ENCODE results near the gene BRD4.

BRD4 gene

DNA sequence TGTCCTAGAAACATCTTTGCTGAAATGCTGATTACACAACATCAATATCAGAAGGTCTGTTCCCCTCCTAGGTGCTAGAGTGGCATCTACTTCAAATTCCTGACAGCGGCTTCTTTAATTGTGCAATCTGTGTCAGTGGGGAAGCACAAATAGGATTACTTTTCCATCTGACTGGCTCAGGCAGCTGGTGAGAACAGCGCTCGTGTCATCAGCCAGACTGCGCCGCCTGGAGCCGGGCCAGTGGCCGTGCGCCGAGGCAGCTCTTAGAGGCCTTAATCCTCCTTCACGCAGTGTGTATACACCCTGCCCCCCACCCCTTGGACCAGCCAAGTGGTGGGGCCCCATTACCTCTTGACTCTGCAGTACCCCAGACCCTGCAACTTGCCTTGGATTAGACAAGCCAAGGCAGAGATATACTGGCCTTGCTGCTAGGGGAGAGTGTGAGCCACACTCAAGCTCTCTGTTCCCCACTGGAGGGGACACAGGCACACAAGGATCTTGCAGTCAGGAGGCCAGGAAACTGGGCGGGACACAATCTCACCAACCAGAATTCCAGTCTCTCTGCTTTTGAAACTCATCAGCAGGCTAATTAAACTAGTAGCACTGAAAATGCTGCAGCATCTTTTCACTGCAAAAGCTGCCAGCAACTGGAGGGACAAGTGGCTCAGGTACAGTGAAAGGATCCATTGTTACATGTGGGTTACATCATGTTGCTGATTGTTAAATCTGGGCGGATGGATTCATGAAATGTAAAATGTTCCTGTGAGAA is 51.2 kb downstream of the BRD4 start (continued):
- TF ChIP-seq ZNF341 (tag by site-specific recombination; IDR thresholded peaks at IDR 0.05; ENCODE audit: low read depth) = peak; percentile 91
- no peak for TF ChIP-seq ZNF555 (tag by site-specific recombination; conservative IDR thresholded peaks at IDR 0.05)
- no peak for TF ChIP-seq ZNF623 (tag by site-specific recombination; IDR thresholded peaks at IDR 0.05)
- TF ChIP-seq ZNF335 (tag by site-specific recombination; conservative IDR thresholded peaks at IDR 0.05) = peak; percentile 82
- no peak for TF ChIP-seq ZNF791 (tag by site-specific recombination; IDR thresholded peaks at IDR 0.05)
- TF ChIP-seq, protein P1, sequence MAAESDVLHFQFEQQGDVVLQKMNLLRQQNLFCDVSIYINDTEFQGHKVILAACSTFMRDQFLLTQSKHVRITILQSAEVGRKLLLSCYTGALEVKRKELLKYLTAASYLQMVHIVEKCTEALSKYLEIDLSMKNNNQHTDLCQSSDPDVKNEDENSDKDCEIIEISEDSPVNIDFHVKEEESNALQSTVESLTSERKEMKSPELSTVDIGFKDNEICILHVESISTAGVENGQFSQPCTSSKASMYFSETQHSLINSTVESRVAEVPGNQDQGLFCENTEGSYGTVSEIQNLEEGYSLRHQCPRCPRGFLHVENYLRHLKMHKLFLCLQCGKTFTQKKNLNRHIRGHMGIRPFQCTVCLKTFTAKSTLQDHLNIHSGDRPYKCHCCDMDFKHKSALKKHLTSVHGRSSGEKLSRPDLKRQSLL (tag by site-specific recombination; IDR thresholded peaks at IDR 0.05) = no peak; the same call in 1 of the 2 replicates
- TF ChIP-seq, protein P2, sequence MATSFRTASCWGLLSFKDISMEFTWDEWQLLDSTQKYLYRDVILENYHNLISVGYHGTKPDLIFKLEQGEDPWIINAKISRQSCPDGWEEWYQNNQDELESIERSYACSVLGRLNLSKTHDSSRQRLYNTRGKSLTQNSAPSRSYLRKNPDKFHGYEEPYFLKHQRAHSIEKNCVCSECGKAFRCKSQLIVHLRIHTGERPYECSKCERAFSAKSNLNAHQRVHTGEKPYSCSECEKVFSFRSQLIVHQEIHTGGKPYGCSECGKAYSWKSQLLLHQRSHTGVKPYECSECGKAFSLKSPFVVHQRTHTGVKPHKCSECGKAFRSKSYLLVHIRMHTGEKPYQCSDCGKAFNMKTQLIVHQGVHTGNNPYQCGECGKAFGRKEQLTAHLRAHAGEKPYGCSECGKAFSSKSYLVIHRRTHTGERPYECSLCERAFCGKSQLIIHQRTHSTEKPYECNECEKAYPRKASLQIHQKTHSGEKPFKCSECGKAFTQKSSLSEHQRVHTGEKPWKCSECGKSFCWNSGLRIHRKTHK (tag by site-specific recombination; IDR thresholded peaks at IDR 0.05) = no peak
- no peak for TF ChIP-seq ZNF112 (tag by site-specific recombination; IDR thresholded peaks at IDR 0.05)
- no peak for TF ChIP-seq ZNF777 (tag by site-specific recombination; IDR thresholded peaks at IDR 0.05; ENCODE audit: borderline replicate concordance)
- TF ChIP-seq, protein P3, sequence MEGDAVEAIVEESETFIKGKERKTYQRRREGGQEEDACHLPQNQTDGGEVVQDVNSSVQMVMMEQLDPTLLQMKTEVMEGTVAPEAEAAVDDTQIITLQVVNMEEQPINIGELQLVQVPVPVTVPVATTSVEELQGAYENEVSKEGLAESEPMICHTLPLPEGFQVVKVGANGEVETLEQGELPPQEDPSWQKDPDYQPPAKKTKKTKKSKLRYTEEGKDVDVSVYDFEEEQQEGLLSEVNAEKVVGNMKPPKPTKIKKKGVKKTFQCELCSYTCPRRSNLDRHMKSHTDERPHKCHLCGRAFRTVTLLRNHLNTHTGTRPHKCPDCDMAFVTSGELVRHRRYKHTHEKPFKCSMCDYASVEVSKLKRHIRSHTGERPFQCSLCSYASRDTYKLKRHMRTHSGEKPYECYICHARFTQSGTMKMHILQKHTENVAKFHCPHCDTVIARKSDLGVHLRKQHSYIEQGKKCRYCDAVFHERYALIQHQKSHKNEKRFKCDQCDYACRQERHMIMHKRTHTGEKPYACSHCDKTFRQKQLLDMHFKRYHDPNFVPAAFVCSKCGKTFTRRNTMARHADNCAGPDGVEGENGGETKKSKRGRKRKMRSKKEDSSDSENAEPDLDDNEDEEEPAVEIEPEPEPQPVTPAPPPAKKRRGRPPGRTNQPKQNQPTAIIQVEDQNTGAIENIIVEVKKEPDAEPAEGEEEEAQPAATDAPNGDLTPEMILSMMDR (tag by site-specific recombination; IDR thresholded peaks at IDR 0.05) = peak; percentile 57
- peak; percentile 59; the same call in 1 of the 2 replicates for TF ChIP-seq MZF1 (tag by site-specific recombination; IDR thresholded peaks at IDR 0.05; ENCODE audit: borderline replicate concordance)
- TF ChIP-seq, protein P4, sequence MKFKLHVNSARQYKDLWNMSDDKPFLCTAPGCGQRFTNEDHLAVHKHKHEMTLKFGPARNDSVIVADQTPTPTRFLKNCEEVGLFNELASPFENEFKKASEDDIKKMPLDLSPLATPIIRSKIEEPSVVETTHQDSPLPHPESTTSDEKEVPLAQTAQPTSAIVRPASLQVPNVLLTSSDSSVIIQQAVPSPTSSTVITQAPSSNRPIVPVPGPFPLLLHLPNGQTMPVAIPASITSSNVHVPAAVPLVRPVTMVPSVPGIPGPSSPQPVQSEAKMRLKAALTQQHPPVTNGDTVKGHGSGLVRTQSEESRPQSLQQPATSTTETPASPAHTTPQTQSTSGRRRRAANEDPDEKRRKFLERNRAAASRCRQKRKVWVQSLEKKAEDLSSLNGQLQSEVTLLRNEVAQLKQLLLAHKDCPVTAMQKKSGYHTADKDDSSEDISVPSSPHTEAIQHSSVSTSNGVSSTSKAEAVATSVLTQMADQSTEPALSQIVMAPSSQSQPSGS (tag by site-specific recombination; IDR thresholded peaks at IDR 0.05; ENCODE audit: low read depth) = peak; percentile 43; the same call in 1 of the 2 replicates
- peak; percentile 90 for TF ChIP-seq ZNF660 (tag by site-specific recombination; IDR thresholded peaks at IDR 0.05)
- TF ChIP-seq YY2 (tag by site-specific recombination; IDR thresholded peaks at IDR 0.05) = no peak
- TF ChIP-seq ZNF626 (tag by site-specific recombination; IDR thresholded peaks at IDR 0.05) = no peak
- no peak for TF ChIP-seq ZNF571 (tag by site-specific recombination; IDR thresholded peaks at IDR 0.05)
- no peak for TF ChIP-seq ZSCAN23 (tag by site-specific recombination; IDR thresholded peaks at IDR 0.05)
- TF ChIP-seq ZNF600 (tag by site-specific recombination; IDR thresholded peaks at IDR 0.05) = peak; percentile 73; the same call in 1 of the 2 replicates
- TF ChIP-seq, protein P5, sequence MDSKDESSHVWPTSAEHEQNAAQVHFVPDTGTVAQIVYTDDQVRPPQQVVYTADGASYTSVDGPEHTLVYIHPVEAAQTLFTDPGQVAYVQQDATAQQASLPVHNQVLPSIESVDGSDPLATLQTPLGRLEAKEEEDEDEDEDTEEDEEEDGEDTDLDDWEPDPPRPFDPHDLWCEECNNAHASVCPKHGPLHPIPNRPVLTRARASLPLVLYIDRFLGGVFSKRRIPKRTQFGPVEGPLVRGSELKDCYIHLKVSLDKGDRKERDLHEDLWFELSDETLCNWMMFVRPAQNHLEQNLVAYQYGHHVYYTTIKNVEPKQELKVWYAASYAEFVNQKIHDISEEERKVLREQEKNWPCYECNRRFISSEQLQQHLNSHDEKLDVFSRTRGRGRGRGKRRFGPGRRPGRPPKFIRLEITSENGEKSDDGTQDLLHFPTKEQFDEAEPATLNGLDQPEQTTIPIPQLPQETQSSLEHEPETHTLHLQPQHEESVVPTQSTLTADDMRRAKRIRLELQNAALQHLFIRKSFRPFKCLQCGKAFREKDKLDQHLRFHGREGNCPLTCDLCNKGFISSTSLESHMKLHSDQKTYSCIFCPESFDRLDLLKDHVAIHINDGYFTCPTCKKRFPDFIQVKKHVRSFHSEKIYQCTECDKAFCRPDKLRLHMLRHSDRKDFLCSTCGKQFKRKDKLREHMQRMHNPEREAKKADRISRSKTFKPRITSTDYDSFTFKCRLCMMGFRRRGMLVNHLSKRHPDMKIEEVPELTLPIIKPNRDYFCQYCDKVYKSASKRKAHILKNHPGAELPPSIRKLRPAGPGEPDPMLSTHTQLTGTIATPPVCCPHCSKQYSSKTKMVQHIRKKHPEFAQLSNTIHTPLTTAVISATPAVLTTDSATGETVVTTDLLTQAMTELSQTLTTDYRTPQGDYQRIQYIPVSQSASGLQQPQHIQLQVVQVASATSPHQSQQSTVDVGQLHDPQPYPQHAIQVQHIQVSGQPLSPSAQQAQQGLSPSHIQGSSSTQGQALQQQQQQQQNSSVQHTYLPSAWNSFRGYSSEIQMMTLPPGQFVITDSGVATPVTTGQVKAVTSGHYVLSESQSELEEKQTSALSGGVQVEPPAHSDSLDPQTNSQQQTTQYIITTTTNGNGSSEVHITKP (tag by site-specific recombination; IDR thresholded peaks at IDR 0.05) = peak; percentile 78
- TF ChIP-seq, protein P6, sequence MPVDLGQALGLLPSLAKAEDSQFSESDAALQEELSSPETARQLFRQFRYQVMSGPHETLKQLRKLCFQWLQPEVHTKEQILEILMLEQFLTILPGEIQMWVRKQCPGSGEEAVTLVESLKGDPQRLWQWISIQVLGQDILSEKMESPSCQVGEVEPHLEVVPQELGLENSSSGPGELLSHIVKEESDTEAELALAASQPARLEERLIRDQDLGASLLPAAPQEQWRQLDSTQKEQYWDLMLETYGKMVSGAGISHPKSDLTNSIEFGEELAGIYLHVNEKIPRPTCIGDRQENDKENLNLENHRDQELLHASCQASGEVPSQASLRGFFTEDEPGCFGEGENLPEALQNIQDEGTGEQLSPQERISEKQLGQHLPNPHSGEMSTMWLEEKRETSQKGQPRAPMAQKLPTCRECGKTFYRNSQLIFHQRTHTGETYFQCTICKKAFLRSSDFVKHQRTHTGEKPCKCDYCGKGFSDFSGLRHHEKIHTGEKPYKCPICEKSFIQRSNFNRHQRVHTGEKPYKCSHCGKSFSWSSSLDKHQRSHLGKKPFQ (tag by site-specific recombination; IDR thresholded peaks at IDR 0.05) = peak; percentile 97
- TF ChIP-seq GLIS1 (tag by site-specific recombination; IDR thresholded peaks at IDR 0.05) = peak; percentile 61; the same call in 1 of the 2 replicates
- no peak for TF ChIP-seq ZNF548 (tag by site-specific recombination; IDR thresholded peaks at IDR 0.05)
- no peak for TF ChIP-seq ZNF302 (tag by site-specific recombination; IDR thresholded peaks at IDR 0.05; ENCODE audit: low read depth)
- TF ChIP-seq, protein P7, sequence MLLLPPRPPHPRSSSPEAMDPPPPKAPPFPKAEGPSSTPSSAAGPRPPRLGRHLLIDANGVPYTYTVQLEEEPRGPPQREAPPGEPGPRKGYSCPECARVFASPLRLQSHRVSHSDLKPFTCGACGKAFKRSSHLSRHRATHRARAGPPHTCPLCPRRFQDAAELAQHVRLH (tag by site-specific recombination; IDR thresholded peaks at IDR 0.05) = no peak
- TF ChIP-seq ZNF785 (tag by site-specific recombination; IDR thresholded peaks at IDR 0.05) = no peak
- no peak for TF ChIP-seq ZNF24 (tag by site-specific recombination; IDR thresholded peaks at IDR 0.05)
- no peak for TF ChIP-seq OVOL3 (tag by site-specific recombination; IDR thresholded peaks at IDR 0.05)

Measured in HEK293 (cell line).